ENCODE data around the gene CARD11.

GRCh38 chr7:3073763-3074458, 30.2 kb upstream of the CARD11 start:
- TF ChIP-seq, protein P1, sequence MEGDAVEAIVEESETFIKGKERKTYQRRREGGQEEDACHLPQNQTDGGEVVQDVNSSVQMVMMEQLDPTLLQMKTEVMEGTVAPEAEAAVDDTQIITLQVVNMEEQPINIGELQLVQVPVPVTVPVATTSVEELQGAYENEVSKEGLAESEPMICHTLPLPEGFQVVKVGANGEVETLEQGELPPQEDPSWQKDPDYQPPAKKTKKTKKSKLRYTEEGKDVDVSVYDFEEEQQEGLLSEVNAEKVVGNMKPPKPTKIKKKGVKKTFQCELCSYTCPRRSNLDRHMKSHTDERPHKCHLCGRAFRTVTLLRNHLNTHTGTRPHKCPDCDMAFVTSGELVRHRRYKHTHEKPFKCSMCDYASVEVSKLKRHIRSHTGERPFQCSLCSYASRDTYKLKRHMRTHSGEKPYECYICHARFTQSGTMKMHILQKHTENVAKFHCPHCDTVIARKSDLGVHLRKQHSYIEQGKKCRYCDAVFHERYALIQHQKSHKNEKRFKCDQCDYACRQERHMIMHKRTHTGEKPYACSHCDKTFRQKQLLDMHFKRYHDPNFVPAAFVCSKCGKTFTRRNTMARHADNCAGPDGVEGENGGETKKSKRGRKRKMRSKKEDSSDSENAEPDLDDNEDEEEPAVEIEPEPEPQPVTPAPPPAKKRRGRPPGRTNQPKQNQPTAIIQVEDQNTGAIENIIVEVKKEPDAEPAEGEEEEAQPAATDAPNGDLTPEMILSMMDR (IDR thresholded peaks at IDR 0.05), result no peak
- no peak for TF ChIP-seq POLR2A (IDR thresholded peaks at IDR 0.05)

Data from testis (tissue), 2 donors.